ENCODE data around the gene MKI67. TPM values are rescaled to one million over a fixed set of nuclear protein-coding genes. Genes with fewer than 3 reads are reported as not detected.
A peak's percentile ranks its signal among the peaks of the same experiment; 100 is the strongest.

MKI67 gene
- total and polyA plus RNA-seq, 2 donors (not counting 1 experiment from before 2014, with no cell fraction given): 0.36 to 0.47 TPM

GRCh38 chr10:128064970-128065580 is 61.1 kb downstream of the MKI67 start:
- Histone ChIP-seq H3K9ac (ENCODE audit: low read length) (peak overlapping the region; percentile 59), H2AFZ (ENCODE audit: insufficient read depth, low read depth, low read length, poor library complexity, severe bottlenecking) (peak overlapping the region; percentile 35), H3K36me3 (replicated peaks in 1 of 2; ENCODE audit: control extremely low read depth in 1 of 2, control insufficient read depth in 1 of 2, extremely low read depth in 1 of 2, insufficient read depth in 2 of 2, low read length in 1 of 2) (peaks cover 9 to 46% of the 10 kb centered on the region in 2 experiments), H3K4me3 (ENCODE audit: control extremely low read depth in 1 of 5, extremely low read depth in 1 of 5, insufficient read depth in 1 of 5, low read depth in 2 of 5, low read length in 4 of 5) (peak overlapping the region in 2 of 5 experiments; percentile 38 to 48), H3K27me3 (replicated peaks in 1 of 4; ENCODE audit: control extremely low read depth in 1 of 4, control insufficient read depth in 3 of 4, insufficient read depth in 4 of 4, low read length in 3 of 4) (no peaks in the 10 kb centered on the region), H3K27ac (ENCODE audit: low read length in 2 of 2) (peak overlapping the region; percentile 86 to 89), H3K79me2 (ENCODE audit: control insufficient read depth, insufficient read depth, low read length) (no peaks in the 10 kb centered on the region), H4K20me1 (ENCODE audit: control insufficient read depth, insufficient read depth, low read length, poor library complexity, severe bottlenecking) (no peaks in the 10 kb centered on the region), H3K9me3 (ENCODE audit: control extremely low read depth in 1 of 3, control insufficient read depth in 2 of 3, insufficient read depth in 1 of 3, low read length in 2 of 3) (no peaks in the 10 kb centered on the region), H3K4me1 (ENCODE audit: control insufficient read depth in 2 of 2, insufficient read depth in 2 of 2, low read length in 2 of 2) (peaks cover 47 to 64% of the 10 kb centered on the region in 2 donors), H3K4me2 (replicated peaks; ENCODE audit: low read depth, low read length, poor library complexity, severe bottlenecking) (peak overlapping the region; percentile 74)
- DNase-seq (no peak), ATAC-seq (ENCODE audit: low read depth) (no peak)
- 48% methylated on average over 9 of the region's 17 CpGs for WGBS (ENCODE audit: insufficient coverage)
- peak overlapping the region; percentile 85 for H3K27ac Mint-ChIP-seq
- H3K27me3 Mint-ChIP-seq: no peaks in the 10 kb centered on the region
- no peak for TF ChIP-seq EZH2 (IDR thresholded peaks at IDR 0.05; ENCODE audit: borderline replicate concordance, insufficient read depth, low read depth, low read length, poor library complexity, severe bottlenecking)
- no peak for TF ChIP-seq CTCF (IDR thresholded peaks at IDR 0.05)
- peak overlapping the region; percentile 75 for H3K4me3 Mint-ChIP-seq
- no peaks in the 10 kb centered on the region for H3K9me3 Mint-ChIP-seq (ENCODE audit: insufficient read depth)
- CTCF ChIA-PET: interaction anchor here (1.1 to 20.7 kb wide), 5 partner anchors 16 to 211 kb away, joined by 4 to 524 read pairs (median 9); no protein-coding TSS in a partner anchor
- POLR2A ChIA-PET: interaction anchor here (0.9 to 1.7 kb wide), 3 partner anchors 10 to 88 kb away, joined by 3 to 16 read pairs (median 4); no protein-coding TSS in a partner anchor
- intact Hi-C loops (cut with micrococcal nuclease): loop anchor here (1.0 to 5.0 kb wide), 4 partner anchors 18 to 147 kb away; partner anchors contain the start of gene MKI67
- H3K4me1 Mint-ChIP-seq: peaks cover 68% of the 10 kb centered on the region

Measured in B cell (primary cell).